Colonic mucosa (tissue), 4 donors: ENCODE data around the gene UTF1. TPM values are rescaled to one million over a fixed set of nuclear protein-coding genes. Genes with fewer than 3 reads are reported as not detected.
"Not testable (repeated sequence)": the region's sequence is repeated elsewhere in the genome, so short reads cannot be mapped to it uniquely, and the experiment has no call there.

Experiments
- DNase-seq: peaks from one replicate; pipeline ENCODE4 v3.0.0-alpha.2; 2020
- H3K27ac ChIP-seq: fragments of 200-600 bp; one replicate; pipeline ENCODE4 v1.8.0; 2021
- H3K27me3 ChIP-seq: fragments of 200-600 bp; one replicate; pipeline ENCODE4 v1.8.0; 2021
- H3K36me3 ChIP-seq: fragments of 200-600 bp; one replicate; pipeline ENCODE4 v1.8.0; 2021
- H3K4me1 ChIP-seq: fragments of 200-600 bp; one replicate; pipeline ENCODE4 v1.8.0; 2021; ENCODE audit warnings: mild to moderate bottlenecking
- H3K4me3 ChIP-seq: fragments of 200-600 bp; one replicate; pipeline ENCODE4 v1.8.0; 2021
- H3K9ac ChIP-seq, 2 donors: one replicate each; pipeline ENCODE4 v1.7.0; 2013; ENCODE audit warnings: control low read depth in 2 of 2, low read depth in 2 of 2, low read length in 2 of 2
- H3K9me3 ChIP-seq: fragments of 200-600 bp; one replicate; pipeline ENCODE4 v1.8.0; 2021
- CTCF ChIP-seq: fragments of 200-600 bp; IDR thresholded peaks from one replicate; pipeline ENCODE4 v1.8.0; 2022; ENCODE audit warnings: antibody characterized with exemption, mild to moderate bottlenecking
- intact Hi-C: fragments of 100-400 bp; cut with DNase I; formaldehyde crosslinking; loops from one replicate; pipeline ENCODE4 v1.14.1; 2022
- total RNA-seq, 2 donors: library from RNA; stranded (reverse); fragmentation: NEBNext Ultra II Directional in 1 of 2; extraction: Animal tissue kit (Norgen Biotek cat#: 25700) in 1 of 2; gene quantifications; one replicate each; pipeline ENCODE4 v1.2.1, GENCODE V29; 2021
- donor health status: healthy.
- donor health status: DM: no; HTN: no; CAD: no.
- donor health status: DM: no; HTN: no; CAD: no.

UTF1 gene
- total RNA-seq, 2 donors from 2014 or later = not detected

DNA sequence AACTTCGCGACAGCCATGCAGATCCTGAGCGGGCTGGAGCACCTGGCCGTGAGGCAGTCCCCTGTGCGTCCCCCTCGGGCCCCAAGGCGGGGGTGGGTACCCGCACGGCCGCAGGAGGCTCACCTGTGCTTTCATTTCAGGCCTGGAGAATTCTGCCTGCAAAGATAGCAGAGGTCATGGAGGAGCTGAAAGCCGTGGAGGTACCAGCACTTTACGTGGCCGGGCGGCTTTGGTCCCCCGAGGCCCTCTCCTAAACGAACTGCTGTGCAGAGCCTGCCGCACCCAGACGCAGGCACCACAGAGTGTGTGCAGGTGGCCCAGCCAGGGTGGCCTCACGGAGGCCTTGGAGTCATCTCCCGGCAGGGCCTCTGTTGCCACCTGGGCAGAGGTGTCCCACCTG is 11.1 kb upstream of the UTF1 start:
- no peak for DNase-seq
- Histone ChIP-seq H3K4me3 (no peak overlapping the region), H3K4me1 (no peaks in the 10 kb centered on the region), H3K36me3 (no peaks in the 10 kb centered on the region), H3K27me3 (no peaks in the 10 kb centered on the region), H3K9ac (no peak overlapping the region), H3K27ac (no peak overlapping the region), H3K9me3 (no peaks in the 10 kb centered on the region)
- no peak for TF ChIP-seq CTCF
- intact Hi-C loops = no loop called here

DNA sequence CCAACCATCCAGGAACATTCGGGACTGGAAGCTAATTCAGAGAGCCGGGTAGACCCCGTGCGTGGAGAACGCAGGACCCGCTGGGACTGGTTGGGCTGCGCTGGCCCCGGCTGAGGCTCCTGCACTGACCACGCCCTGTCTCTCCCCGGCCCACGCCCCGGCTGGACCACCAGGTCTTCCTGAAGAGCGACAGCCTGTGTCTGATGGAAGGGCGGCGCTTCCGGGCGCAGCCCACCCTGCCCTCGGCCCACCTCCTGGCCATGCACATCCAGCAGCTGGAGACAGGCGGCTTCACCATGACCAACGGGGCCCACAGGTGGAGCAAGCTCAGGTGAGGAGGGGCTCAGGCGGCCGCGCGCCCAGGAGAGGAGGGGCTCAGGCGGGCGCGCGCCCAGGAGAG is 10.2 kb upstream of the UTF1 start:
- Histone ChIP-seq H3K9me3 (no peaks in the 10 kb centered on the region), H3K4me1 (no peaks in the 10 kb centered on the region), H3K9ac (no peak overlapping the region), H3K27ac (no peak overlapping the region), H3K4me3 (no peak overlapping the region), H3K36me3 (no peaks in the 10 kb centered on the region), H3K27me3 (no peaks in the 10 kb centered on the region)
- DNase-seq = no peak
- intact Hi-C loops = no loop called here
- no peak for TF ChIP-seq CTCF

DNA sequence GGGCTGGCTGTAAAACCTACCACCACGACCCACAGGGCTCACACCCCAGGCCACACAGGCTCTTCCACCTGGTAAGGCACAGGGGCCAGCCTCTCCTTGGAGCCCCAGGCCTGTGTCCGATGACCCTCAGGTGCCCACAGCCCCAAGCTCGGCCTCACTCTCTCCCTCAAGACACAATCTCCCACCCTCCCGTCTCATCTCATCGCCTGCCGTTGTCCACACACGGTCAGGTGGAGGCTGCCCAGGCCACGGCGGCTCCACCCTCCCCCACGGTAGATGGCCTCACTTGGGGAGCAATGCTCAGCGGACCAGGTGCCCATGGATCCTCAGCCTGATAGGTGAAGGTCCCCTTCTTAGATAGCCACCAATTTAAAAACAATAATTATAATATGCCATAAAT is 8.7 kb upstream of the UTF1 start:
- no peaks in the 10 kb centered on the region for H3K36me3 ChIP-seq
- TF ChIP-seq CTCF = no peak
- H3K9me3 ChIP-seq = no peaks in the 10 kb centered on the region
- no peaks in the 10 kb centered on the region for H3K4me1 ChIP-seq
- DNase-seq = no peak
- H3K27me3 ChIP-seq = no peaks in the 10 kb centered on the region
- intact Hi-C loops = no loop called here
- no peak overlapping the region for H3K9ac ChIP-seq
- H3K27ac ChIP-seq = no peak overlapping the region
- H3K4me3 ChIP-seq = no peak overlapping the region

DNA sequence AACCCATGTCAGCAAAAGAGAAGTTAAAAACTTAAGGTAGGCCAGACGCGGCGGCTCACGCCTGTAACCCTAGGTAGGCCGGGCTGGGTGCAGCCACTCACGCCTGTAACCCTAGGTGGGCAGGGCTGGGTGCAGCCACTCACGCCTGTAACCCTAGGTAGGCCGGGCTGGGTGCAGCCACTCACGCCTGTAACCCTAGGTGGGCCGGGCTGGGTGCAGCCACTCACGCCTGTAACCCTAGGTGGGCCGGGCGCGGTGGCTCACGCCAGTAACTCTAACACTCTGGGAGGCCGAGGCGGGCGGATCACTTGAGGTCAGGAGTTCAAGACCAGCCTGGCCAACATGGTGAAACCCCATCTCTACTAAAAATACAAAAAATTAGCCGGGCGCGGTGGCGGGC is 8.3 kb upstream of the UTF1 start:
- H3K4me3 ChIP-seq, DNase-seq, H3K36me3 ChIP-seq, H3K27me3 ChIP-seq, H3K9ac ChIP-seq, H3K9me3 ChIP-seq, H3K4me1 ChIP-seq, H3K27ac ChIP-seq, intact Hi-C loops: not testable (repeated sequence)

GRCh38 chr10:133224076-133224475 is 5.9 kb upstream of the UTF1 start:
- intact Hi-C loops = no loop called here
- H3K4me3 ChIP-seq = no peak overlapping the region
- no peaks in the 10 kb centered on the region for H3K9me3 ChIP-seq
- no peak overlapping the region for H3K27ac ChIP-seq
- DNase-seq = no peak
- H3K9ac ChIP-seq = no peak overlapping the region
- no peaks in the 10 kb centered on the region for H3K4me1 ChIP-seq
- peaks cover 15% of the 10 kb centered on the region for H3K27me3 ChIP-seq
- H3K36me3 ChIP-seq = no peaks in the 10 kb centered on the region
- TF ChIP-seq CTCF = no peak

DNA sequence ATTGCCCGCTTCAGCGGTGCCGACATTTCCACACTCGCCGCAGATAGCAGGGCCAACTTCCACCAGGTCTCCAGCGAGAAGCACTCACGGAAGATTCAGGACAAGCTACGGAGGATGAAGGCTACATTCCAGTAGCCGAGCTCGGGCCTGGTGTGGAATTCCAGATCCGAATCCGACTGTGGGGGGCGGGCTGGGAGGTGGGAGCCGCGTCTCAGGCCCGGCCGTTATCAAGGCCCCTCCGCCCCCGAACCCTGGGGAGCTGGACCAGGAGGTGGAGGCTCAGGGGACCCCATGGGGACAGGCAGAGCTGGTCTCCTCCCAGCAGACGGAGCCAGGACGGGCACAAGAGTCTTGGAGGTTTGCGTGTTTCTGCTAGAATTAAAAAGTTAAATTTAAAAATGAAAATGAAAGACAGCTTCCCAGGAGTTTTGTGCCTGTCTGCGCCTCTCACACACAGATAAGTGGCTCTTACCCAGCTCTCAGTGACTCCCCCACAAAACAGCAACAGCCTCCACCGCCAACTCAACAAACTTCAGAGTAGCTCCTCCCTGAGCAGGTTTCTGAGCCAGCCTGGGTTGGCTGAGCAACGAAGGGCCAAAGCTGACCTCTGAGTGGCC is 5.2 kb upstream of the UTF1 start:
- no peak for DNase-seq
- H3K9me3 ChIP-seq = no peaks in the 10 kb centered on the region
- intact Hi-C loops = no loop called here
- no peak overlapping the region for H3K9ac ChIP-seq
- no peaks in the 10 kb centered on the region for H3K36me3 ChIP-seq
- H3K27ac ChIP-seq = no peak overlapping the region
- no peak overlapping the region for H3K4me3 ChIP-seq
- peaks cover 23% of the 10 kb centered on the region for H3K27me3 ChIP-seq
- TF ChIP-seq CTCF = no peak
- no peaks in the 10 kb centered on the region for H3K4me1 ChIP-seq
